Body of pancreas (tissue), 4 donors: ENCODE data around the gene MEPE. TPM values are rescaled to one million over a fixed set of nuclear protein-coding genes. Genes with fewer than 3 reads are reported as not detected.
A peak's percentile ranks its signal among the peaks of the same experiment; 100 is the strongest.

ENCODE experiments used
- ATAC-seq: fragments of 150-250 bp; one replicate; pipeline ENCODE4 v1.9.1; 2016
- DNase-seq, 4 donors: peaks; one replicate each; pipeline ENCODE4 v3.0.0-alpha.2; 2019
- H3K27ac ChIP-seq, 4 donors: fragments of 200-600 bp; sonication (generic); 1 replicate in 3 of 4; 2 replicates in 1 of 4; pipeline versions ENCODE4 v1.5.1 to v1.6.1; 2016 to 2019; ENCODE audit warnings: mild to moderate bottlenecking in 1 of 4, mixed read lengths in 1 of 4, moderate library complexity in 1 of 4
- H3K27me3 ChIP-seq, 2 donors: fragments of 200-600 bp; sonication (generic); one replicate each; pipeline ENCODE4 v1.6.0; 2016; ENCODE audit warnings: mild to moderate bottlenecking in 1 of 2
- H3K36me3 ChIP-seq, 2 donors: fragments of 200-600 bp; sonication (generic); replicated peaks in 1 of 2; 2 replicates each; pipeline ENCODE4 v1.5.1; 2016; ENCODE audit warnings: low read depth in 2 of 2; ENCODE audit not compliant: insufficient read depth in 1 of 2
- H3K4me1 ChIP-seq: fragments of 200-600 bp; sonication (generic); one replicate; pipeline ENCODE4 v1.6.0; 2016
- H3K4me3 ChIP-seq, 2 donors: fragments of 200-600 bp; sonication (generic); 1 replicate in 1 of 2; 2 replicates in 1 of 2; pipeline ENCODE4 v1.5.1; 2016 to 2019
- H3K9me3 ChIP-seq, 3 donors: fragments of 200-600 bp; sonication (generic); 1 replicate in 2 of 3; 2 replicates in 1 of 3; pipeline ENCODE4 v1.5.1; 2016
- POLR2A ChIP-seq, 3 donors: fragments of 450-650 bp; IDR thresholded peaks; one replicate each; pipeline ENCODE4 v1.6.1; 2016; ENCODE audit warnings: antibody characterized with exemption in 3 of 3, mild to moderate bottlenecking in 2 of 3
- WGBS, 2 donors: methylation state at CpG; one replicate each; pipeline ENCODE4 v1.1.5; 2017; 5-methylcytosine and 5-hydroxymethylcytosine counted together
- intact Hi-C: fragments of 100-400 bp; cut with DNase I; formaldehyde crosslinking; loops from one replicate; pipeline ENCODE4 v1.15.1; 2023
- total RNA-seq, 2 donors: library from RNA; depleted of rRNA; stranded (reverse); fragments of >200 nt; gene quantifications; one replicate each; pipeline ENCODE4 v1.1.0, GENCODE V29; 2016
- TF ChIP-seq, protein P1 (sequence below), 7 experiments: fragments of 450-650 bp in 4 of 7; fragments of 200-600 bp in 3 of 7; sonication (generic) in 3 of 7; IDR thresholded peaks; one replicate each; pipeline ENCODE4 v1.5.1; 2016 to 2019; ENCODE audit warnings: antibody characterized with exemption in 7 of 7

The MEPE gene
- total RNA-seq, 2 donors from 2014 or later: not detected

DNA sequence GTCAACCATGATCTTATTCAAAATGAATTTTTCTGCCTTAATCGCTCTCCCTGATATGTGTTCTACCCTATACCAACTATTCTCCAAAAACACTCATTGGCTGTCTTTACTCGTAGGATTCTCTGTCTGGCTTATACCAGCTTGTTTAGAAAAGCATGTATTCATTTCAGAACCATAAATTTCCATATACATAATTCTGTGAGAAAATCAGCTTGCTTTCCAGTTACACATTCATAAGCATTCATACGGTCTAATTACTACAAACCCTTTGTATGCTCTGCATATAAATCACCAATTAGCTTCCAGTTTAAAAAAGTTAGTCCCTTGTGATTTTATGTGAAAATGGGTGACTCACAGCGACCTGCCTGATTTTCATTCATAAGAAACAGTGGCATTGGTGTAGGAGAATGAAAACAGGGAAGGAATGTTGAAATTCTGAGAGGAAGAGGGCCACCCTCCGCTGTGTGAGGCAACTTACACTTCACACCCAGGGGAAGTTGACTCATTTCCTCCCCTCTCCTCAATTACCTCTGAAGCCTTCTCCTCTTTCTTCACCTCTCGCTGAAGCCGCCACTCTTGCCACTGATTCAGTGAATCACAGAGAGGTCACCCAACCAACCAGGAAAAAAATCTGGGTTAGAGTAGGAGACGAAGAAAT, 63.3 kb downstream of the MEPE start:
- TF ChIP-seq POLR2A (IDR thresholded peaks at IDR 0.05): no peak
- TF ChIP-seq, protein P1, sequence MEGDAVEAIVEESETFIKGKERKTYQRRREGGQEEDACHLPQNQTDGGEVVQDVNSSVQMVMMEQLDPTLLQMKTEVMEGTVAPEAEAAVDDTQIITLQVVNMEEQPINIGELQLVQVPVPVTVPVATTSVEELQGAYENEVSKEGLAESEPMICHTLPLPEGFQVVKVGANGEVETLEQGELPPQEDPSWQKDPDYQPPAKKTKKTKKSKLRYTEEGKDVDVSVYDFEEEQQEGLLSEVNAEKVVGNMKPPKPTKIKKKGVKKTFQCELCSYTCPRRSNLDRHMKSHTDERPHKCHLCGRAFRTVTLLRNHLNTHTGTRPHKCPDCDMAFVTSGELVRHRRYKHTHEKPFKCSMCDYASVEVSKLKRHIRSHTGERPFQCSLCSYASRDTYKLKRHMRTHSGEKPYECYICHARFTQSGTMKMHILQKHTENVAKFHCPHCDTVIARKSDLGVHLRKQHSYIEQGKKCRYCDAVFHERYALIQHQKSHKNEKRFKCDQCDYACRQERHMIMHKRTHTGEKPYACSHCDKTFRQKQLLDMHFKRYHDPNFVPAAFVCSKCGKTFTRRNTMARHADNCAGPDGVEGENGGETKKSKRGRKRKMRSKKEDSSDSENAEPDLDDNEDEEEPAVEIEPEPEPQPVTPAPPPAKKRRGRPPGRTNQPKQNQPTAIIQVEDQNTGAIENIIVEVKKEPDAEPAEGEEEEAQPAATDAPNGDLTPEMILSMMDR (IDR thresholded peaks at IDR 0.05): no peak
- H3K4me3 ChIP-seq: no peak overlapping the region
- ATAC-seq (peak; percentile 35), DNase-seq (peak in 1 of 4 donors; percentile 32)
- no peaks in the 10 kb centered on the region for H3K4me1 ChIP-seq
- no peaks in the 10 kb centered on the region for H3K36me3 ChIP-seq
- 50 to 67% methylated on average over 8 of the region's 8 CpGs for WGBS, 2 donors
- intact Hi-C loops: no loop called here
- no peaks in the 10 kb centered on the region for H3K9me3 ChIP-seq
- H3K27ac ChIP-seq: no peak overlapping the region
- no peaks in the 10 kb centered on the region for H3K27me3 ChIP-seq

Other genes with a start within 250 kb of the MEPE start
- gene DSPP, start 224.4 kb upstream of the MEPE start, total RNA-seq: not detected
- not detected for gene DMP1, start 182.7 kb upstream of the MEPE start, total RNA-seq
- not detected for gene IBSP, start 33.4 kb upstream of the MEPE start, total RNA-seq
- gene SPP1, start 142.7 kb downstream of the MEPE start, total RNA-seq: 100 to 1,000 TPM in 1 of 2 donors, 10 to 100 TPM in 1; 62.8 to 154 TPM
- 10 to 100 TPM; 29.8 to 33.6 TPM for gene PKD2, start 174.7 kb downstream of the MEPE start, total RNA-seq